K562 (cell line): ENCODE measurements around the gene ADGRL3. TPM values are rescaled to one million over a fixed set of nuclear protein-coding genes. Genes with fewer than 3 reads are reported as not detected.

Source experiments
- JUNB ChIP-seq: fragments of 450-650 bp; formaldehyde crosslinking; conservative IDR thresholded peaks from 2 replicates; pipeline ENCODE4 v1.4.0; 2020; ENCODE audit warnings: mild to moderate bottlenecking
- PCBP1 ChIP-seq: fragments of 200-400 bp; formaldehyde crosslinking; IDR thresholded peaks from 2 replicates; pipeline ENCODE4 v1.6.1; 2018; ENCODE audit warnings: mild to moderate bottlenecking, low read depth, low read length; ENCODE audit not compliant: poor library complexity, severe bottlenecking
- TAF1 ChIP-seq: IDR thresholded peaks from 2 replicates; pipeline ENCODE4 v1.6.1; 2011; ENCODE audit warnings: mild to moderate bottlenecking, low read length, moderate library complexity; ENCODE audit not compliant: insufficient read depth, control insufficient read depth, severe bottlenecking; ENCODE audit errors: extremely low read depth
- ZNF444 ChIP-seq: fragments of 250-450 bp; sonication (Bioruptor Pico); IDR thresholded peaks from 2 replicates; pipeline ENCODE4 v1.4.0; 2020; ENCODE audit warnings: mild to moderate bottlenecking, moderate library complexity
- ZNF75A ChIP-seq: fragments of 450-650 bp; formaldehyde crosslinking; IDR thresholded peaks from 2 replicates; pipeline ENCODE4 v1.4.0; 2020; ENCODE audit warnings: mild to moderate bottlenecking
- polyA plus RNA-seq, 8 experiments: library from polyadenylated mRNA; depleted of rRNA in 4 of 8; stranded (reverse) in 5 of 8; unstranded in 3 of 8; fragments of >200 nt; fragmentation: Nextera tagmentation in 2 of 8; fragmentation: Illumina TruSeq in 1 of 8; extraction: Ambion mirVana in 2 of 8; extraction: Trizol in 1 of 8; gene quantifications; 2 replicates each; pipeline versions ENCODE4 v1.2.1 to v1.2.3, GENCODE V29; 2011 to 2014; ENCODE audit warnings: inconsistent platforms in 1 of 8, missing spikeins in 1 of 8
- total RNA-seq, 7 experiments: library from RNA; depleted of rRNA in 6 of 7; stranded (reverse); fragments of >200 nt in 6 of 7; fragmentation: Illumina TruSeq in 2 of 7; extraction: Trizol in 2 of 7; gene quantifications; 2 replicates each; pipeline versions ENCODE4 v1.2.1 to v1.2.3, GENCODE V29; 2011 to 2021; ENCODE audit warnings: low replicate concordance in 1 of 7
- TF ChIP-seq, protein P1 (sequence below): fragments of 450-650 bp; IDR thresholded peaks from 2 replicates; pipeline ENCODE4 v1.6.1; 2016; ENCODE audit warnings: mild to moderate bottlenecking, moderate library complexity
- TF ChIP-seq, protein P2 (sequence below): fragments of 250-450 bp; sonication (Bioruptor Pico); IDR thresholded peaks from 2 replicates; pipeline ENCODE4 v1.8.0; 2021; ENCODE audit warnings: moderate library complexity, mild to moderate bottlenecking, inconsistent platforms

Gene ADGRL3
- total and polyA plus RNA-seq, 9 of the 15 experiments (the other 6 are each of a cell fraction or from before 2014, with no cell fraction given), result 0.03 to 0.14 (median 0.04) TPM; not detected in 2

DNA sequence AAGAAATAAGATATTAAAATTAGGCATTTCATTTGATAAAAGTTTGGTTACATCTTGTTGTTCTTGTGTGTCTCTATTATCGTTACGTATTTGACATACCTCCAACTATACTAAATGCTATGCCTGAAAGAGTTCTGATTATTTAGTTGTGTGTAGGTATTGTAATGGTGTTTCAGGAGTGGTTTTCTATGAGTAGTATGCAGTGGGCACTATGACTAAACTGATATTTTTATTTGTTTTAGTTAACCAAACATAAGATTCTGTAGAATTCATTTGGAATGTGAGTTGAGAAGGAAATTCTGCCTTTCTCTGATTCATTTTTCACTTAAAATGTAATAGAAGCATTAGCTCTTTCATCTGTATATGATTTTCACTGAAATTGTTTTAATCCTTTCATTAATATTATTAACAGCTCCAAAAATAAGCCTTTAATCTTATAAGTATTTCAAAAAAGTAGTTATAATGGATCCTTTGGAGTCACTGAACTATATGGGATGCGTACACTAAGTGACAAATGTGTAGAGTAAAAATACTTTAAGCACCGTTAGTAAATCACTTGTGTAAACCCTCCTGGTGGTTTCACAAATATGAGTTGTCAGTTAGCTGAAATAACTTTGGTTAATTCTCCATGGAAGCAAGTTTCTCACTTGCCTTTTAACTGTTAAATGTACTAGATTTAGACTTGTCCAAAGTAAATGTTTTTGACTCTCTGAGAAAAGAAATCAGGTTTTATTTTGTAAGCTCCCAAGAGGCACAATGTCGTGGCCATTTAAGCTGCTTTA is 388.7 kb downstream of the ADGRL3 start (continued):
- TF ChIP-seq, protein P1, sequence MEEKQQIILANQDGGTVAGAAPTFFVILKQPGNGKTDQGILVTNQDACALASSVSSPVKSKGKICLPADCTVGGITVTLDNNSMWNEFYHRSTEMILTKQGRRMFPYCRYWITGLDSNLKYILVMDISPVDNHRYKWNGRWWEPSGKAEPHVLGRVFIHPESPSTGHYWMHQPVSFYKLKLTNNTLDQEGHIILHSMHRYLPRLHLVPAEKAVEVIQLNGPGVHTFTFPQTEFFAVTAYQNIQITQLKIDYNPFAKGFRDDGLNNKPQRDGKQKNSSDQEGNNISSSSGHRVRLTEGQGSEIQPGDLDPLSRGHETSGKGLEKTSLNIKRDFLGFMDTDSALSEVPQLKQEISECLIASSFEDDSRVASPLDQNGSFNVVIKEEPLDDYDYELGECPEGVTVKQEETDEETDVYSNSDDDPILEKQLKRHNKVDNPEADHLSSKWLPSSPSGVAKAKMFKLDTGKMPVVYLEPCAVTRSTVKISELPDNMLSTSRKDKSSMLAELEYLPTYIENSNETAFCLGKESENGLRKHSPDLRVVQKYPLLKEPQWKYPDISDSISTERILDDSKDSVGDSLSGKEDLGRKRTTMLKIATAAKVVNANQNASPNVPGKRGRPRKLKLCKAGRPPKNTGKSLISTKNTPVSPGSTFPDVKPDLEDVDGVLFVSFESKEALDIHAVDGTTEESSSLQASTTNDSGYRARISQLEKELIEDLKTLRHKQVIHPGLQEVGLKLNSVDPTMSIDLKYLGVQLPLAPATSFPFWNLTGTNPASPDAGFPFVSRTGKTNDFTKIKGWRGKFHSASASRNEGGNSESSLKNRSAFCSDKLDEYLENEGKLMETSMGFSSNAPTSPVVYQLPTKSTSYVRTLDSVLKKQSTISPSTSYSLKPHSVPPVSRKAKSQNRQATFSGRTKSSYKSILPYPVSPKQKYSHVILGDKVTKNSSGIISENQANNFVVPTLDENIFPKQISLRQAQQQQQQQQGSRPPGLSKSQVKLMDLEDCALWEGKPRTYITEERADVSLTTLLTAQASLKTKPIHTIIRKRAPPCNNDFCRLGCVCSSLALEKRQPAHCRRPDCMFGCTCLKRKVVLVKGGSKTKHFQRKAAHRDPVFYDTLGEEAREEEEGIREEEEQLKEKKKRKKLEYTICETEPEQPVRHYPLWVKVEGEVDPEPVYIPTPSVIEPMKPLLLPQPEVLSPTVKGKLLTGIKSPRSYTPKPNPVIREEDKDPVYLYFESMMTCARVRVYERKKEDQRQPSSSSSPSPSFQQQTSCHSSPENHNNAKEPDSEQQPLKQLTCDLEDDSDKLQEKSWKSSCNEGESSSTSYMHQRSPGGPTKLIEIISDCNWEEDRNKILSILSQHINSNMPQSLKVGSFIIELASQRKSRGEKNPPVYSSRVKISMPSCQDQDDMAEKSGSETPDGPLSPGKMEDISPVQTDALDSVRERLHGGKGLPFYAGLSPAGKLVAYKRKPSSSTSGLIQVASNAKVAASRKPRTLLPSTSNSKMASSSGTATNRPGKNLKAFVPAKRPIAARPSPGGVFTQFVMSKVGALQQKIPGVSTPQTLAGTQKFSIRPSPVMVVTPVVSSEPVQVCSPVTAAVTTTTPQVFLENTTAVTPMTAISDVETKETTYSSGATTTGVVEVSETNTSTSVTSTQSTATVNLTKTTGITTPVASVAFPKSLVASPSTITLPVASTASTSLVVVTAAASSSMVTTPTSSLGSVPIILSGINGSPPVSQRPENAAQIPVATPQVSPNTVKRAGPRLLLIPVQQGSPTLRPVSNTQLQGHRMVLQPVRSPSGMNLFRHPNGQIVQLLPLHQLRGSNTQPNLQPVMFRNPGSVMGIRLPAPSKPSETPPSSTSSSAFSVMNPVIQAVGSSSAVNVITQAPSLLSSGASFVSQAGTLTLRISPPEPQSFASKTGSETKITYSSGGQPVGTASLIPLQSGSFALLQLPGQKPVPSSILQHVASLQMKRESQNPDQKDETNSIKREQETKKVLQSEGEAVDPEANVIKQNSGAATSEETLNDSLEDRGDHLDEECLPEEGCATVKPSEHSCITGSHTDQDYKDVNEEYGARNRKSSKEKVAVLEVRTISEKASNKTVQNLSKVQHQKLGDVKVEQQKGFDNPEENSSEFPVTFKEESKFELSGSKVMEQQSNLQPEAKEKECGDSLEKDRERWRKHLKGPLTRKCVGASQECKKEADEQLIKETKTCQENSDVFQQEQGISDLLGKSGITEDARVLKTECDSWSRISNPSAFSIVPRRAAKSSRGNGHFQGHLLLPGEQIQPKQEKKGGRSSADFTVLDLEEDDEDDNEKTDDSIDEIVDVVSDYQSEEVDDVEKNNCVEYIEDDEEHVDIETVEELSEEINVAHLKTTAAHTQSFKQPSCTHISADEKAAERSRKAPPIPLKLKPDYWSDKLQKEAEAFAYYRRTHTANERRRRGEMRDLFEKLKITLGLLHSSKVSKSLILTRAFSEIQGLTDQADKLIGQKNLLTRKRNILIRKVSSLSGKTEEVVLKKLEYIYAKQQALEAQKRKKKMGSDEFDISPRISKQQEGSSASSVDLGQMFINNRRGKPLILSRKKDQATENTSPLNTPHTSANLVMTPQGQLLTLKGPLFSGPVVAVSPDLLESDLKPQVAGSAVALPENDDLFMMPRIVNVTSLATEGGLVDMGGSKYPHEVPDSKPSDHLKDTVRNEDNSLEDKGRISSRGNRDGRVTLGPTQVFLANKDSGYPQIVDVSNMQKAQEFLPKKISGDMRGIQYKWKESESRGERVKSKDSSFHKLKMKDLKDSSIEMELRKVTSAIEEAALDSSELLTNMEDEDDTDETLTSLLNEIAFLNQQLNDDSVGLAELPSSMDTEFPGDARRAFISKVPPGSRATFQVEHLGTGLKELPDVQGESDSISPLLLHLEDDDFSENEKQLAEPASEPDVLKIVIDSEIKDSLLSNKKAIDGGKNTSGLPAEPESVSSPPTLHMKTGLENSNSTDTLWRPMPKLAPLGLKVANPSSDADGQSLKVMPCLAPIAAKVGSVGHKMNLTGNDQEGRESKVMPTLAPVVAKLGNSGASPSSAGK, result no peak
- no peak for TF ChIP-seq TAF1
- TF ChIP-seq, protein P2, sequence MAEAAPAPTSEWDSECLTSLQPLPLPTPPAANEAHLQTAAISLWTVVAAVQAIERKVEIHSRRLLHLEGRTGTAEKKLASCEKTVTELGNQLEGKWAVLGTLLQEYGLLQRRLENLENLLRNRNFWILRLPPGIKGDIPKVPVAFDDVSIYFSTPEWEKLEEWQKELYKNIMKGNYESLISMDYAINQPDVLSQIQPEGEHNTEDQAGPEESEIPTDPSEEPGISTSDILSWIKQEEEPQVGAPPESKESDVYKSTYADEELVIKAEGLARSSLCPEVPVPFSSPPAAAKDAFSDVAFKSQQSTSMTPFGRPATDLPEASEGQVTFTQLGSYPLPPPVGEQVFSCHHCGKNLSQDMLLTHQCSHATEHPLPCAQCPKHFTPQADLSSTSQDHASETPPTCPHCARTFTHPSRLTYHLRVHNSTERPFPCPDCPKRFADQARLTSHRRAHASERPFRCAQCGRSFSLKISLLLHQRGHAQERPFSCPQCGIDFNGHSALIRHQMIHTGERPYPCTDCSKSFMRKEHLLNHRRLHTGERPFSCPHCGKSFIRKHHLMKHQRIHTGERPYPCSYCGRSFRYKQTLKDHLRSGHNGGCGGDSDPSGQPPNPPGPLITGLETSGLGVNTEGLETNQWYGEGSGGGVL, result no peak
- TF ChIP-seq PCBP1, result no peak
- no peak for TF ChIP-seq JUNB (CRISPR knock-in tag)
- no peak for TF ChIP-seq ZNF444 (CRISPR knock-in tag)
- no peak for TF ChIP-seq ZNF75A (CRISPR knock-in tag)
